Trophoblast cell (in vitro differentiated cells and primary cell): Measurements from ENCODE around the gene HAUS7.

Source experiments
- DNase-seq, 2 donors: peaks; one replicate each; pipeline ENCODE4 v3.0.0-alpha.2; 2016
- H2AFZ ChIP-seq: 2 replicates; pipeline ENCODE4 v1.6.1; 2013; ENCODE audit warnings: low read length, moderate library complexity, mild to moderate bottlenecking; ENCODE audit not compliant: insufficient read depth, poor library complexity
- H2AK5ac ChIP-seq: 2 replicates; pipeline ENCODE4 v1.6.1; 2013; ENCODE audit warnings: mild to moderate bottlenecking, low read length
- H2BK120ac ChIP-seq: 2 replicates; pipeline ENCODE4 v1.6.1; 2013; ENCODE audit warnings: low read length, mild to moderate bottlenecking, moderate library complexity; ENCODE audit not compliant: insufficient read depth, poor library complexity
- H2BK12ac ChIP-seq: 2 replicates; pipeline ENCODE4 v1.6.1; 2013; ENCODE audit warnings: mild to moderate bottlenecking, low read length, moderate library complexity
- H2BK5ac ChIP-seq: 2 replicates; pipeline ENCODE4 v1.6.1; 2013; ENCODE audit warnings: low read length, low read depth, moderate library complexity, mild to moderate bottlenecking; ENCODE audit not compliant: poor library complexity
- H3K14ac ChIP-seq: 2 replicates; pipeline ENCODE4 v1.6.1; 2013; ENCODE audit warnings: mild to moderate bottlenecking, low read length
- H3K18ac ChIP-seq: 2 replicates; pipeline ENCODE4 v1.6.1; 2013; ENCODE audit warnings: mild to moderate bottlenecking, low read length
- H3K23ac ChIP-seq: 2 replicates; pipeline ENCODE4 v1.6.1; 2013; ENCODE audit warnings: low read length
- H3K27ac ChIP-seq: 2 replicates; pipeline ENCODE4 v1.5.1; 2013; ENCODE audit warnings: low read depth, mild to moderate bottlenecking, inconsistent platforms, low read length, moderate library complexity
- H3K27me3 ChIP-seq: 2 replicates; pipeline ENCODE4 v1.6.1; 2013; ENCODE audit warnings: inconsistent platforms, mild to moderate bottlenecking, low read length, moderate library complexity; ENCODE audit not compliant: insufficient read depth
- H3K36me3 ChIP-seq, 2 experiments: 1 replicate in 1 of 2; 2 replicates in 1 of 2; pipeline ENCODE4 v1.6.1; 2013; ENCODE audit warnings: low read length in 2 of 2, mild to moderate bottlenecking in 2 of 2, moderate library complexity in 1 of 2; ENCODE audit not compliant: insufficient read depth in 2 of 2, control insufficient read depth in 1 of 2
- H3K4ac ChIP-seq: 2 replicates; pipeline ENCODE4 v1.6.1; 2013; ENCODE audit warnings: low read depth, mild to moderate bottlenecking, low read length, moderate library complexity
- H3K4me1 ChIP-seq, 2 experiments: 1 replicate in 1 of 2; 2 replicates in 1 of 2; pipeline ENCODE4 v1.6.1; 2013; ENCODE audit warnings: low read length in 2 of 2, mild to moderate bottlenecking in 2 of 2, moderate library complexity in 1 of 2; ENCODE audit not compliant: insufficient read depth in 2 of 2, control insufficient read depth in 1 of 2
- H3K4me2 ChIP-seq: 2 replicates; pipeline ENCODE4 v1.6.1; 2013; ENCODE audit warnings: inconsistent platforms, mild to moderate bottlenecking, low read length, moderate library complexity
- H3K4me3 ChIP-seq: 2 replicates; pipeline ENCODE4 v1.5.1; 2013; ENCODE audit warnings: mild to moderate bottlenecking, low read depth, low read length, inconsistent platforms
- H3K79me1 ChIP-seq: one replicate; pipeline ENCODE4 v1.6.1; 2013; ENCODE audit warnings: low read length
- H3K79me2 ChIP-seq: 2 replicates; pipeline ENCODE4 v1.6.1; 2013; ENCODE audit warnings: low read length, mild to moderate bottlenecking; ENCODE audit not compliant: control insufficient read depth, insufficient read depth, poor library complexity
- H3K9ac ChIP-seq: 2 replicates; pipeline ENCODE4 v1.6.1; 2013; ENCODE audit warnings: mild to moderate bottlenecking, low read length
- H3K9me3 ChIP-seq: 2 replicates; pipeline ENCODE4 v1.6.1; 2013; ENCODE audit warnings: low read depth, mild to moderate bottlenecking, control low read depth, inconsistent platforms, low read length; ENCODE audit not compliant: insufficient read depth
- H4K12ac ChIP-seq: 2 replicates; pipeline ENCODE4 v1.6.1; 2013; ENCODE audit warnings: low read depth, mild to moderate bottlenecking, low read length, moderate library complexity
- H4K8ac ChIP-seq: 2 replicates; pipeline ENCODE4 v1.6.1; 2013; ENCODE audit warnings: low read depth, mild to moderate bottlenecking, low read length, moderate library complexity
- H4K91ac ChIP-seq: one replicate; pipeline ENCODE4 v1.6.1; 2013; ENCODE audit warnings: low read depth, mild to moderate bottlenecking, low read length, moderate library complexity
- WGBS: extraction: QIAGEN DNeasy Blood & Tissue Kit; methylation state at CpG from one replicate; pipeline ENCODE4 v1.1.7; 2013; ENCODE audit warnings: missing lambda C conversion rate; ENCODE audit not compliant: insufficient read length, insufficient coverage; ENCODE audit errors: extremely low coverage; 5-methylcytosine and 5-hydroxymethylcytosine counted together

HAUS7 gene

GRCh38 chrX:153445106-153445855 lies 25.1 kb downstream of the HAUS7 start:
- H2BK5ac ChIP-seq: no peak overlapping the region
- H3K4me3 ChIP-seq: no peak overlapping the region
- no peak overlapping the region for H3K4me2 ChIP-seq
- no peak overlapping the region for H4K91ac ChIP-seq
- no peak overlapping the region for H3K23ac ChIP-seq
- no peak overlapping the region for H3K9ac ChIP-seq
- H2AFZ ChIP-seq: no peak overlapping the region
- no peak overlapping the region for H2BK120ac ChIP-seq
- H2AK5ac ChIP-seq: no peak overlapping the region
- H4K8ac ChIP-seq: no peak overlapping the region
- H3K18ac ChIP-seq: no peak overlapping the region
- H3K4ac ChIP-seq: no peak overlapping the region
- H4K12ac ChIP-seq: no peak overlapping the region
- no peak overlapping the region for H3K14ac ChIP-seq
- H3K4me1 ChIP-seq: no peaks in the 10 kb centered on the region
- no CpG with 5 or more reads among the region's 35 CpGs for WGBS
- H3K36me3 ChIP-seq: peaks cover 4% of the 10 kb centered on the region in 2 experiments
- H3K27ac ChIP-seq: no peak overlapping the region
- H3K79me1 ChIP-seq: no peaks in the 10 kb centered on the region
- no peaks in the 10 kb centered on the region for H3K79me2 ChIP-seq
- no peaks in the 10 kb centered on the region for H3K9me3 ChIP-seq
- DNase-seq: no peak
- H3K27me3 ChIP-seq: no peaks in the 10 kb centered on the region
- H2BK12ac ChIP-seq: no peak overlapping the region

GRCh38 chrX:153444333-153445011 lies 25.9 kb downstream of the HAUS7 start:
- Histone ChIP-seq H2BK12ac (no peak overlapping the region), H3K9me3 (no peaks in the 10 kb centered on the region), H3K4me2 (no peak overlapping the region), H3K18ac (no peak overlapping the region), H4K12ac (no peak overlapping the region), H3K36me3 (peaks cover 0 to 1% of the 10 kb centered on the region in 2 experiments), H3K4me1 (no peaks in the 10 kb centered on the region), H3K4ac (no peak overlapping the region), H2BK5ac (no peak overlapping the region), H3K27ac (no peak overlapping the region), H4K91ac (no peak overlapping the region), H3K14ac (no peak overlapping the region), H2BK120ac (no peak overlapping the region), H3K23ac (no peak overlapping the region), H3K9ac (no peak overlapping the region), H3K79me1 (no peaks in the 10 kb centered on the region), H3K79me2 (no peaks in the 10 kb centered on the region), H3K4me3 (no peak overlapping the region), H3K27me3 (no peaks in the 10 kb centered on the region), H2AFZ (no peak overlapping the region), H2AK5ac (no peak overlapping the region), H4K8ac (no peak overlapping the region)
- WGBS: no CpG with 5 or more reads among the region's 37 CpGs
- no peak for DNase-seq

GRCh38 chrX:153443476-153444332 lies 26.7 kb downstream of the HAUS7 start:
- H4K8ac ChIP-seq: no peak overlapping the region
- H2AK5ac ChIP-seq: no peak overlapping the region
- no peak overlapping the region for H3K4ac ChIP-seq
- peak overlapping the region; percentile 45 for H4K12ac ChIP-seq
- H3K14ac ChIP-seq: no peak overlapping the region
- no peaks in the 10 kb centered on the region for H3K27me3 ChIP-seq
- no peak overlapping the region for H3K27ac ChIP-seq
- no peaks in the 10 kb centered on the region for H3K79me1 ChIP-seq
- H3K23ac ChIP-seq: no peak overlapping the region
- no peaks in the 10 kb centered on the region for H3K36me3 ChIP-seq
- no peak overlapping the region for H3K9ac ChIP-seq
- no peak overlapping the region for H2BK12ac ChIP-seq
- no peak overlapping the region for H3K4me2 ChIP-seq
- no peaks in the 10 kb centered on the region for H3K9me3 ChIP-seq
- H3K18ac ChIP-seq: no peak overlapping the region
- H3K4me1 ChIP-seq: no peaks in the 10 kb centered on the region
- no peak overlapping the region for H2AFZ ChIP-seq
- H3K4me3 ChIP-seq: no peak overlapping the region
- no peak overlapping the region for H4K91ac ChIP-seq
- no peak overlapping the region for H2BK5ac ChIP-seq
- DNase-seq: no peak
- no peak overlapping the region for H2BK120ac ChIP-seq
- H3K79me2 ChIP-seq: no peaks in the 10 kb centered on the region
- no CpG with 5 or more reads among the region's 25 CpGs for WGBS

DNA sequence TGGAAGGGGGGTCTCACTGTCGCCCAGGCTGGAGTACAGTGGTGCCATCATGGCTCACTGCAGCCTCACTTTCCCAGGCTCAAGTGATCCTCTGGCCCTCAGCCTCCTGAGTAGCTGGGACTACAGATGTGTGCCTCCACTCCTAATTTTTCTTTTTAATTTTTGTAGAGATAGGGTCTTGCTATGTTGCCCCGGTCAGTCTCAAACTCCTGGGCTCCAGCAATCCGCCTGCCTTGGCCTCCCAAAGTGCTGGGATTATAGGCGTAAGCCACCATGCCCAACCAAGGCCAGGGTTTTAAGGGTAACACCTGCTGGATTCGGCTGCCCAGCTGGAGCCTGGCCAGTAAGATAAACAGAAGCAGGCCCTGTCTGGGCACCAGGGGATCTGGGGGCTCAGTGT lies 27.9 kb downstream of the HAUS7 start:
- no peak overlapping the region for H3K4me2 ChIP-seq
- H3K4me1 ChIP-seq: no peaks in the 10 kb centered on the region
- no peak overlapping the region for H4K8ac ChIP-seq
- no peaks in the 10 kb centered on the region for H3K9me3 ChIP-seq
- no peak overlapping the region for H2BK12ac ChIP-seq
- no peak overlapping the region for H3K14ac ChIP-seq
- no peak overlapping the region for H2BK5ac ChIP-seq
- H3K27ac ChIP-seq: no peak overlapping the region
- no peak overlapping the region for H3K9ac ChIP-seq
- no peaks in the 10 kb centered on the region for H3K79me2 ChIP-seq
- H4K91ac ChIP-seq: no peak overlapping the region
- no peak overlapping the region for H3K4ac ChIP-seq
- WGBS: no CpG with 5 or more reads among the region's 5 CpGs
- no peaks in the 10 kb centered on the region for H3K36me3 ChIP-seq
- no peak overlapping the region for H3K4me3 ChIP-seq
- no peaks in the 10 kb centered on the region for H3K27me3 ChIP-seq
- H3K79me1 ChIP-seq: no peaks in the 10 kb centered on the region
- H3K18ac ChIP-seq: no peak overlapping the region
- no peak overlapping the region for H4K12ac ChIP-seq
- H2AFZ ChIP-seq: no peak overlapping the region
- H3K23ac ChIP-seq: no peak overlapping the region
- H2AK5ac ChIP-seq: no peak overlapping the region
- no peak for DNase-seq
- H2BK120ac ChIP-seq: no peak overlapping the region
